IPS-NIHi7 (cell line): ENCODE measurements around the gene VGLL4.
"Not testable (repeated sequence)": the region's sequence is repeated elsewhere in the genome, so short reads cannot be mapped to it uniquely, and the experiment has no call there.

Experiments
- DNase-seq: peaks from one replicate; pipeline ENCODE4 v3.0.0; 2012; ENCODE audit warnings: mixed read lengths; ENCODE audit errors: extremely low spot score

Gene VGLL4, protein sequence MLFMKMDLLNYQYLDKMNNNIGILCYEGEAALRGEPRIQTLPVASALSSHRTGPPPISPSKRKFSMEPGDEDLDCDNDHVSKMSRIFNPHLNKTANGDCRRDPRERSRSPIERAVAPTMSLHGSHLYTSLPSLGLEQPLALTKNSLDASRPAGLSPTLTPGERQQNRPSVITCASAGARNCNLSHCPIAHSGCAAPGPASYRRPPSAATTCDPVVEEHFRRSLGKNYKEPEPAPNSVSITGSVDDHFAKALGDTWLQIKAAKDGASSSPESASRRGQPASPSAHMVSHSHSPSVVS

DNA sequence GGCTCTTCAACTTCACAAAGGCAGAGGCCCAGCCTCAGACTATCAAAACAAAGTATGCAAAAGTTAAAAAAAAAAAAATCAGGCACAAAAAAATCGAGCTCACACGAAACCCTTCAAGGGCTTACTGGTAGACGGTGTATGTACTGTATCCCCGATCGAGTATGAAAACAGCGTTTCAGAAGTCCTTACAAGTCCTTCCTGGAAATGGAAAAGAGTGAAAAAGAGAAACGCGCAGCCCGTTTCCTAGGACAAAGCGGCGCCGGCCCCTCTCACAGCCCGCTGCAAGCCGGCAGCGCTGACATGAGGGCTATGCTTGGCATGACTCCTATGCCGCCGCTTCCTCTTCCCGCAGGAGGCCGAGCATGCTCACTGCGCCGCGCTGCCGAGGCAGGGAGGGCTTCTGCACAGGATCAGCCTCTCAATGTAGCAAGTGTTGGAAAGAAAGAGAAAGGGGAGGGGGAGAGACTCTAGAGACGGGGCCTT, at the start of gene VGLL4:
Gene VGLL4, minus strand, starts transcription at position 311 of the 483 bp plus-strand sequence. CDS start 397 bp downstream, outside the sequence.
- DNase-seq, result peak; percentile 86

DNA sequence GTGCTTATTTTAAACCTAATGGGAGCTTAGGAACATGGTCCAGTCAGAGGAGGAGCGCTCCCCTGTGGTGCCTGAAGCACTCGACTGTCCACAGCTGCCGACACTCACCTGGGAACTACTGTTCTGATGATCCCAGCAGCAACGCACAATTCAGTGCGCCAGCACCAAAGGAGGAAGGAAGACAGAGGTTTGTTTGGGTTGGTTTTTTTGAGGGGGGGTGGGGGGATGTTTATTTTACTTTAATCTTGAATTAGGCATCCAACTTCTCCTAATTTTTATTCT, 48.8 kb upstream of the VGLL4 start:
- DNase-seq, result no peak

DNA sequence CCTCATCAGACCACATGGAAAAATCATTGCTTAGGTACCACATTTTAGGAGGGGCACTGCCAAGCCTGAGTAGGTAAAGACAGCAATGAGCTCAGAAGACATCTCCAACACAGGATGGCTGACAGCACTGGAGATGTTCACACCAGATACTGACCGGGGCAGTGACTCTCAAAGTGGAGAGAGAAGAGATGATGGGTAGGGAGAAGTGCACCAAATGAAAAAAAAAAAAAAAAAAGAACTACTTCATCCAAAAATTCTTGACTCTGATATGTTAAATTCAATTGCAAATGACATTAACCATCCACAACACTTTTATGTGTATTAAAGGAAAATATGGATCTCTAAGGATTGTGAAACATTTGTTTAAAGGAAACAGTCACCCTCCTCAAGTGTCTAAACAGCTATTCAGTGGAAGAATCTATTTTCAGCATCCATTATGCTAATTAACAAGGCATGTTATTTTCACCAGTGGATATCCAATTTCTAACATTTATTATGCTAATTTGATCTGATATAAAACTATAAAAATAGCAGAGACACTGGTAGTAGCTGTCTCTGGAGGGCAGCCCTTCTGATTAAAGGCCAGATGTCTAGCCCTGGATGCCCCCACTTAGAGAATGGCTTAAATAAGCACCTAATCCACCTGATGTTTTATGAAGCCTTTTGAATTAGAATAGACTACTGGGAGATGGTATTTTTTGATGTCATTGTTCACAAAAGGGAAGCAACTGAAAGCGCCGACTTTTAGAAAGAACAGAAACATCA, 48.2 kb upstream of the VGLL4 start:
- DNase-seq, result no peak

DNA sequence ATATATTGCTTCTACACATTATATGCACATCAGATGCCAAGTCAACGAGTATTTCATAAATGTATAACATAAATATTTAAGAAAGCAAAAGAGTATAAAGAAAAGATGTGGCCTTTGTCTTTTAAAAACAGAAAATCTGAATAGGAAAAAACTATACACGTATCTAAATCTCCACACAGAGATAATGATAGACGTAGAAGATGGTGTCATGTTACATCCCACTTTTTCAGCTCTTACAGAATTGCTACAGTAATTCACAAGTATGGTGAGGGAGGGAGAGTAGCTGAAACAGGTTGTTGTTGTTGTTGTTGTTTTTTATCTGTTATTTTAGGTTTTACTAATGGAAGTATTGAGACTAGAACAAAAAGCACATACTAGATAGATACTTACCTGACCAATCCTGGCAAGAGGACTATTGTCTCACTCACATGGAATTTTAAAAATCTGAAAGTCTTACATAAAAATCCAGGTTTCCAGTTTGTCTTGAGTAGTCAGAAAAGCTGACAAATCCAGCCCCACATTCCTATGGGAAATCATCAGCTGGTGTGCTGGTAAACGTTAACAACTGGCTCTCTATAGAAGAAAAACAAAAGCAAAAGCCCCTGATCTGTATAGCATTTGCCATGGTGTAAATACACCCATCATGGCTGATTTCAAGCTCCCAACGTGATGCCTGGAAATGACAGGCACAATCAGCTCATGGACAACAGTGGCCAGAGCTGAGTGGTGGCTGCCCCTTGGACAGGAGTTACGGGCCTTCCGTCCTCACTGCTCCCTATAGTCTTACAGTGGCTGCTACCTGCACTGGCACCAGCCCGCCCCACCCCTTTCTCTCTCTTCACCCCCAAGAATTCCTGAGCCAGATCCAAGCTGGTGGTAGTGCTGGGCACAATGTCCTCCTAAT, 47.4 kb upstream of the VGLL4 start:
- no peak for DNase-seq

DNA sequence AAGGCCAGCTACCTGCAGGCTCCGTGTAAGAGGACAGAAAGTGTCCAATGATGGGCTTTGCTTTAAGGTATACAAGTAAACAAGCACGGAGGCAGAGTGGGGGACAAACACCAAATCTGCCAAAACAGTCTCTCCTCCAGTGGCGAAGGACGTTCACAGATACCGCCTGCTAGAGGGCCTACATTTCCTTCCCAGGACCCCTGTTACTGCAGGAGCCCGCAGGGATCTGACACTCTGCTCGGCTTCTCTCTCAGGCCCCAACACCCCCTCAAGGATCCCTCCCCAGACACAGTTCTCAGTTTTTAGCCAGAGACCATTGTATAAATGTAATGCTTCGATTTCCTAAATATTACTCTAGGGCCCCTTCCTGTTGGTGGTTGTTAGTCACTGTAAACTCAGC, 46.0 kb upstream of the VGLL4 start:
- no peak for DNase-seq

DNA sequence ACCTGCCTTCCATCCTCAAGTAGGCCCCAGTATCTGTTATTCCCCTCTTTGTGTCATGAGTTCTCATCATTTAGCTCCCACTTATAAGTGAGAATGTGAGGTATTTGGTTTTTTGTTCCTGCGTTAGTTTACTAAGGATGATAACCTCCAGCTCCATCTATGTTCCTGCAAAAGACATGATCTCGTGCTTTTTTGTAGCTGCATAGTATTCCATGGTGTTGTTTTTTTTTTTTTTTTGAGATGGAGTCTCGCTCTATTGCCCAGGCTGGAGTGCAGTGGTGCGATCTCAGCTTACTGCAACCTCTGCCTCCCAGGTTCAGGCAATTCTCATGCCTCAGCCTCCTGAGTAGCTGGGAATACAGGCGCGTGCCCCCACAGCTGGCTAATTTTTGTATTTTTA, 41.3 kb upstream of the VGLL4 start:
- not testable (repeated sequence) for DNase-seq

DNA sequence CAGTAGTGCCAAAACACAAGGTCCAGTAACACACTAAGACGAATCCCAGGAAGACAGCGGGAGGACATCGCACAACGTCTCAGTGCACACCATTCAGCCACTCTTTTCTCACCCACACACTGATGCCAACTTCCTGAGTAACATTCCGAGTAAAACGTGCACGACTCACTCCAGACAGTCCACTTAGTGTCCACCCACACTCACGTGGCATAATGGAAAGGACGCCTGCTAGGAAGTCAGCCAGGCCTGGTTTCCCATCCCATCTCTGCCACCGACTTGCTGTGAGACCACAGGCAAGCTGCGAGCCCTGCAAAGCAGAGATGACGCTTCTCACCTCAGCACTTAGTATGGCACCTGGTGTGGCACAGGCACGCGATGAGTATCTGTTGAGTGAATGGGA, 36.8 kb upstream of the VGLL4 start:
- no peak for DNase-seq

DNA sequence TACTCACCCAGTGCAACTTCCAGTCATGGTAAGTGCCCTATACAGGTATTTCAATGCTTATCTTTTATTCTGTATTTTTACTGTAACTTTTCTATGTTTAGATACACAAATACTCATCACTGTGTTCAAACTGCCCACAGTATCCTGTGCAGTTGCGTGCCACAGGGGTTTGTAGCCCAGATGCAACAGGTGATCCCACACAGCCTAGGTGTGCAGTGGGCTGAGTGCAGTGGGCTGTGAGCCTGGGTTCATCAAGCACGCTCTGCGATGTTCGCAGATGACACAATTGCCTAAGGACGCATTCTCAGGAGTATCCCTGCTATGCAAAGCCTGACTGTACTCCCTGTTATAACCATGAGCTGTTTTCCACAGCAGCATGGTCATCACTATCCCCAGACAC, 36.2 kb upstream of the VGLL4 start:
- DNase-seq, result no peak

DNA sequence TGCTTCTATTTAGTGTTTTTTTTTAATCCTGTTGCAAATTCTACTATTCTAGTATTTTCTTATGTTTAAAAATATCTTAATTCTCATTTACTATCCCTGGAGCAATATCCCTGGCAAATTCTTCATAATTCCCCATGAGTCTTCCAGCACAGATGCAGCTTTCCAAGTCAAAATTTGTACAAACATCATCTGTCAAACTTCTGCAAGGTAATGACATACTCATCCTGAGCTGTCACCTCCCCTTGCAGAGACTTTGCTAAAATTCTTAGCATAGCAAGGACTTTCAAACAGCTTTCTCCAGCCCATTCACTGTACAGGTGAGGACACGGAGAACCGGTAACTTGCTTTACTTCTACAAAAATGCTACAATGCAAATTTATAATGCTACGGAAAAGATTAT, 28.6 kb upstream of the VGLL4 start:
- no peak for DNase-seq

DNA sequence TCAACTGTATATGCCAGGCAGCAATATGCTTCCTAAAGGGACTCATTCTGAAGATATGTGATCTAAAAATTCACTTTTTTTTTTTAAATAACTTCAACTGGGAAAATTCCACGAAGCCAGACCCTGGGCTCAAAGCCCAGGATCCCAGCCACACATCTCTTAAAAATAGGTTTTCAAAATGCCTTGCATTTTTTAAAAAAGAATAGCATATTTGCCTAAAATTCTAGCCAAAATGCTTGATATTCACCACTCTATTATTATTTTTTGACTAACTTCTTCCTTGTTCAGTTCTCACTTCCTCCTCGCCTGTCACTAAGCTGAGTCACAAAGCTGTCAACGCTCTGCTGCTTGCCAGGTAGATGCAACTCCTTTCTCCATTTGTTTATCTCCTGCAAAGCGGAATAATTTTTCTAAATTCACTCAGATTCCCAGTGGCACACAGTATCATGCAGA, 28.0 kb upstream of the VGLL4 start:
- no peak for DNase-seq

DNA sequence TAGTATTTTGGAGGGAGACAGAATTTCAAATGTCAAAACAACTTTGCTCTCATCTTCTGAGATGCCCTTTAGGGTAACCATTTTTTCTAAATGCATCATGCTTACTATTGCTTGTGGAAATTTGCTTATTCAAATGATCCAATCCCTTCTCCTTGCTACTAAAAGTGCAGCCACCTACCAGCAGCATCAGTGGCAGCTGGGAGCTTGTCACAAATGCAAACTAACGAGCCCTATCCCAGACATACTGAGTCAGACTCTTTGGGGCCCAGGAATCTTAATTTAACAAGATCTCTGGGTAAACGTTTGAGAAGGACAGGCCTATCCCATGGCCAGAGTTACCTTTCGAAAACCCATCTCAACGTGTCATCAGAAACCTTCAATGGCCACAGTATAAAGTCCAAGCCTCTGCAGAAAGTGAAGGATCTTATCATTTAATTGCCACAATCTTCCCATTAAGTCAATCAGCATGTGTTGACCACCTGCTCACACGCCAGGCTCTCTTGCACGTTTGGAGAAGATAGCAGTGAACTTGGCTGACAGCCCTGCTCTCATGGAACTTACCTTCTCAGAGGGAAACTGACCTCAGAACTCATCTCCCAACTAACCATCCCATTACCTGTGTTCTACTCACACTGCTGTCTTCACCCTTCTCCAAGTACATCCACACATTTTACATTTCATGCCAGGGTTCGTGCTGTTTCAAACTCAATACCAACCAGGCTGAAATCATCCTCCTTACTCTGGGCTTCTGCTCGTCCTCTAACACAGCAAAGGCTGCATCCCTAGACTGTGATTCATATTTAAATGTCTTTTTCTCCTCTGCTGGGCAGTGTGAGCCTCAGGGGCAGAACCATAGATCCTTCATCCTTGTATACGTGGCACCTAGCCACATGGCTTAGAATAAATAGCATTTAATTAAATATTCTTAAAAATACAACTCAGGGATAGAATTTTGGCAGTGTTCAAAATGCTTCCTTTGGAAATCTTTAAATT, 24.8 kb upstream of the VGLL4 start:
- DNase-seq, result no peak

DNA sequence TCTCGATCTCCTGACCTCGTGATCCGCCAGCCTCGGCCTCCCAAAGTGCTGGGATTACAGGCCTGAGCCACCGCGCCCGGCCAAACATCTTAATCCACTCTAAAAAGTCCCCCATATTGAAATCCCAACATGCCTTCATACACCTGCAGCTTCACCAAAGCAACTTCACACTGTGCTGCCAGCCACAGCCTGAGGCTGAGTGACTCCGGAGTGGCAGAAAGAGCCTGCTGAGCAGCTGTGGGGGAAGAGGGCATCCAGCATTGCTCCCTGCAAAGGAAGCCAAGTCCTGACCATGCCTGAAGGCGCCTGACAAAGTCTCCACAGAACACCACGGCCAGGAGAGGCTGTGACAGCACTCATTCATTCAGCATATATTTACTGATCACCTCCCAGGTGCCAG, 21.6 kb upstream of the VGLL4 start:
- DNase-seq, result no peak

DNA sequence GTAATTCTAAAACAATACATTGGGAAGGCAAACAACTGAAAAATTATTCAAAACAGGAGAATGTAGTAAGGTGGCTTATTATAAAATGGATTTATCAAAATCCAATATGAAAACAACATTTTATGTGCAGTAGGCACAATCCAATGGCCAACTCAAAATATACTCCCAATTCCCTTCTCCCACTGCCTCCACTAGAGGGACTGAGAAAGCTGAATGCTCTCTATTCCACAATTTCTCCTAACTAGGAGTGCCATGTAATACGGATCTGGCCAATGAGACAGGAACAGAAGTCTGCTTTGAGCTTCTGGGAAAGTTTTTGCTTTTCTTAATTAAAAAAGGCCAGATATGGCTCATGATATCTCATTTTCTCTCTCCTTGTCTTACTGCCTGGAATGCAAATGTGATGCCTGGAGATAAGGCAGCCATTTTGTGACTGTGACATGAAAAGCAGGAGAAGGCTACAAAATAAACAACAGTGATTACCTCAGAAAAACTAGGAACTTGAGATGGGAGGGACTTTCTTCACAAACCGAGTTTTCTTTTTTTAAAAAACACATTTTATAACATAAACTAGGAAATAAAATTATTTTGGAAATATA, 18.8 kb upstream of the VGLL4 start:
- peak; percentile 32 for DNase-seq

DNA sequence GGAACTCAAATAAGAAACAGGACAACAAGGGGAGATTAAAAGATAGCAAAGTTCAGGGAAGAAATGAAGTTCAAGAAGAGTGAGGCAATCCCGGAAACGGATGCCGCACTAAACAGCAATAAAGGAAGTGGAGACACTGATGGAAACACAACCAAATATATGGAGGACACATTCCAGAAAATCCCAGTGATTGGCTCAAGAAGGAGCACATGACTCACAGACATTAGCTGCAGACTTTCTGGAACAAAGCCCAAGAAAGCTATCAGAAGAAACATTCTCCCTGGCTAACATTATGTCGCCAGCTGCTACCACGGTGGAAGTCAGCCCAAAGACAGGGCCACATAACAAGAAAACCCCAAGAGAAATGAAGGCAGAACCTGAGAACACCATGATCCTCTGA, 18.1 kb upstream of the VGLL4 start:
- no peak for DNase-seq

DNA sequence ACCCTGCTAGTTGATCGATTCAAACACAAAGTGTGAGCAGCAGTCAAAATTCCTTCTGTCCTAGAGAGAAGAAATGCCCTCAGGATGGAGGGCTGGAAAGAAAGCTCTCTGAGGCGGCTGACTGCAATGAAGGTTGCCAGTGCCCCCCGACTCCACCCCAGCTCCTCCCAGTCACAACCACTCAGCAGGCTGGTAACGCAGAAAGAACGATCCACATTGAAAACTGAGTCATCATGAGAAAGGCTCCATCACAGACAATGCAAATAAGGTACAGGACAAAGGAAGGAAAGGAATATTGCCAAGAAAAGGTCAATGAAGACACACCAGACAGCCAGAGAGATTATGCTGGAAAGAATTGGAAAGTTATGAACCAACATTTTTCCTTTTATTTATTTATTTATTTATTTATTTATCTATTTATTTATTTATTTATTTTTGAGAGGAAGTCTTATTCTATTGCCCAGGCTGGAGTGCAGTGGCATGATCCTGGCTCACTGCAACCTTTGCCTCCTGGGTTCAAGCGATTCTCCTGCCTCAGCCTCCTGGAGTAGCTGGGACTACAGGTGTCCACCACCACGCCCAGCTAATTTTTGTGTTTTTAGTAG, 17.4 kb upstream of the VGLL4 start:
- peak; percentile 23 for DNase-seq

DNA sequence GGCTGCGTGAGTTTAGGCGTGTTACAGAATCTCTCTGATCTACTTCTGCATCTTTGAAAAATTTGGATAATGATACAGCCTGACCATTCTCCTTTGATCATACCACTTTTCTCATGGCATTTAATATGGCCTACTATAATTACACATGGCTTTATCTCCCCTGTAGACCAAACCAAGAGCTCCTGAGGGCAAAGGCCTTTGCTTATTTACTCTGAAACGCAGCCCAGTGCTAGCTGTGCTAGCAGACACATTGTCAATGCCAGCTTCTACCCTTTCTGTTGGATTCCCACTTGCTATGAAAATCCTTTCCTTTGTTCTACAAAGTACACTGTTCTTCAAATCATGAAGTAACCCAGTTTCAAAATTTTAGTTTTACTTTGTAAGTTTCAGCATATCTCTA, 16.5 kb upstream of the VGLL4 start:
- no peak for DNase-seq

DNA sequence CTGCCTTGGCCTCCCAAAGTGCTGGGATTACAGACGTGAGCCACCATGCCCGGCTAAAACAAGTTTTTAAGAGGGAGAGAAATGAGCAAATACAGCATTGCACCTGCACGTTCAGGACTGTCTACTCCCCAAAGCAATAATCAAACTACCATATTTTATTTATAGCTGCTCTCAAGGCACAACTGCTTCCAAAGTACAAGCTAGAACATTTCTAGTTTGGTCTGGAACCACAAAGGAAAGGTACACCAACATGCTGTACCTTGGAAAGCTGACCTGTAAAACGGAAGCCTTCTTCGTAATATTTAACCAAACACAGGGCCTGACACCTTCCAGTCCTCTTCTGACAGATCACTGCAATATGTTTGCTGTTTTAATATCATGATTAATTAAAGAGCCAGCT, 14.5 kb upstream of the VGLL4 start:
- no peak for DNase-seq

DNA sequence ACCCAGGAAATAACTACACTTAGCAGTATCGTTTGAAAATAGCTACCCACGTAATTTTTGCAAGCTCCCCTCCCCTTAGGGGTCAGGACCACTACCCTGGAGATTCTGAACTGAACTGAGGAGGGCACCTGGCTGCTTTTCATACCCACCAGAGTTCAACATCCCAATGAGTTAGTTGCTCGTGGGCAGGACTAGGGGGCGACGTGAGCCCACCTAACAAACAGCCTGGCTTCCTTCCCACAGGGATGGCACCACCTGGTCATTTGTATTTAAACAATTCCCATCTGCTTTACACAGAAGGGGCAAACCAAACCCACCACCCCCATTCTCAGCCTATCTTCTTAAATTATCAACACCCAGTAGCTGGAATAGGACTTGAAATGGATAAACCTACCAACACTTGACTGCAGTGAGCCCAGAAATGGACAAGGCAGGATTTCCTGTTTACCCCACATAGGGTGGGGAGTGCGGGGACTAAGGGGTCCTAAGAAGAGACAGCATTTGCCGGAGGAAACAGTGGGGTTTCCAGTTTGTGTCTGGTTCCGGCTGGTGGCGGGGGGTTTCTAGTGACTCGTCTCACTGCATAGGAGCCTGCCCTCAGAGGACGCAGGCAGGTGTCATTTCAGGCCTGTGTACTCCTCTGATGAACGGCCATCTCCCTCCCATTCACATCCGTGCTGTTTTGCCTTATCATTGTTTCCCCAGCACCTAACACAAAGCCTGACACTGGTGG, 11.6 kb upstream of the VGLL4 start:
- peak; percentile 64 for DNase-seq

DNA sequence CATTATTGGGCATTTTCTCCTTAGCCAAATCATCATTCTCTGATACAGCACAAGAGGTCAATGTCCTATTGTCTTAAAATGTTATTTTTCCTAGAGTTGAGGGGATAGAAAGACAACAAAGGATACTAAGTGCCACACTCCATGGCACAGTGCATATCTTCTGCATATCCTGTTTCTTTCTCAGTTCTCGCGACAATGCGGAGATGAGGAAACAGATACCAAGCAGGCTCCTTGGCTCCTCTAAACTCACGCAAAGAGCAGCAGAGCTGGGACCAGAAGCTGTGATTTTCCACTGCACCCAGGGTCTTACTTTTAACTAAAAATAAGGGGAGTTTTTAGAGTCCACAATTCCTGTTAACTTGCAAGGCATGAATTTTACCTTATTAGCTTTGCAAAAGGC, 10.5 kb upstream of the VGLL4 start:
- DNase-seq, result no peak
